H9 (cell line): Measurements from ENCODE around the gene CCSER1. TPM values are rescaled to one million over a fixed set of nuclear protein-coding genes. Genes with fewer than 3 reads are reported as not detected.

Source experiments
- DNase-seq: peaks from one replicate; pipeline ENCODE4 v3.0.0-alpha.2; 2017
- H2AFZ ChIP-seq: one replicate; pipeline ENCODE4 v1.6.1; 2013; ENCODE audit warnings: mild to moderate bottlenecking, low read length, control low read depth, moderate library complexity
- H2AK5ac ChIP-seq: 2 replicates; pipeline ENCODE4 v1.6.1; 2013; ENCODE audit warnings: low read length, control low read depth, mixed read lengths; ENCODE audit not compliant: insufficient read length
- H2BK120ac ChIP-seq: one replicate; pipeline ENCODE4 v1.6.1; 2013; ENCODE audit warnings: low read depth, mild to moderate bottlenecking, low read length, control low read depth, inconsistent platforms; ENCODE audit not compliant: poor library complexity, severe bottlenecking
- H2BK12ac ChIP-seq: 2 replicates; pipeline ENCODE4 v1.6.1; 2013; ENCODE audit warnings: low read length, control low read depth, mixed read lengths, low read depth; ENCODE audit not compliant: insufficient read length
- H2BK15ac ChIP-seq: 2 replicates; pipeline ENCODE4 v1.6.1; 2013; ENCODE audit warnings: low read depth, low read length, control low read depth
- H2BK20ac ChIP-seq: one replicate; pipeline ENCODE4 v1.6.1; 2013; ENCODE audit warnings: low read depth, mild to moderate bottlenecking, low read length, control low read depth, inconsistent platforms; ENCODE audit not compliant: poor library complexity, severe bottlenecking
- H2BK5ac ChIP-seq: 2 replicates; pipeline ENCODE4 v1.6.1; 2013; ENCODE audit warnings: low read length, control low read depth, mixed read lengths; ENCODE audit not compliant: insufficient read length
- H3K14ac ChIP-seq: 2 replicates; pipeline ENCODE4 v1.6.1; 2013; ENCODE audit warnings: low read length, control low read depth; ENCODE audit not compliant: insufficient read depth
- H3K18ac ChIP-seq: 2 replicates; pipeline ENCODE4 v1.6.1; 2013; ENCODE audit warnings: low read depth, mild to moderate bottlenecking, mixed read lengths, low read length, control low read depth; ENCODE audit not compliant: insufficient read length
- H3K23ac ChIP-seq: 2 replicates; pipeline ENCODE4 v1.6.1; 2013; ENCODE audit warnings: low read length, control low read depth, mixed read lengths, low read depth; ENCODE audit not compliant: insufficient read length
- H3K23me2 ChIP-seq: 2 replicates; pipeline ENCODE4 v1.6.1; 2013; ENCODE audit warnings: low read depth, mild to moderate bottlenecking, mixed read lengths, low read length, control low read depth; ENCODE audit not compliant: insufficient read length, poor library complexity, severe bottlenecking
- H3K27ac ChIP-seq: 2 replicates; pipeline ENCODE4 v1.5.1; 2013; ENCODE audit warnings: low read length, control low read depth, mixed read lengths, low read depth; ENCODE audit not compliant: insufficient read length
- H3K27me3 ChIP-seq: 2 replicates; pipeline ENCODE4 v1.6.1; 2013; ENCODE audit warnings: low read length, control low read depth, inconsistent platforms; ENCODE audit not compliant: insufficient read depth
- H3K4ac ChIP-seq: 2 replicates; pipeline ENCODE4 v1.6.1; 2013; ENCODE audit warnings: low read depth, mild to moderate bottlenecking, control low read depth, inconsistent platforms, low read length, moderate library complexity
- H3K4me1 ChIP-seq: 2 replicates; pipeline ENCODE4 v1.6.1; 2013; ENCODE audit warnings: low read length, control low read depth, inconsistent platforms; ENCODE audit not compliant: insufficient read depth
- H3K4me2 ChIP-seq: 2 replicates; pipeline ENCODE4 v1.6.1; 2013; ENCODE audit warnings: low read length, control low read depth, mixed read lengths; ENCODE audit not compliant: insufficient read length, insufficient read depth
- H3K56ac ChIP-seq: 2 replicates; pipeline ENCODE4 v1.6.1; 2013; ENCODE audit warnings: low read depth, mild to moderate bottlenecking, mixed read lengths, low read length, control low read depth; ENCODE audit not compliant: insufficient read length
- H3K79me1 ChIP-seq: 2 replicates; pipeline ENCODE4 v1.6.1; 2013; ENCODE audit warnings: low read depth, mild to moderate bottlenecking, moderate library complexity, low read length, control low read depth, inconsistent platforms; ENCODE audit not compliant: insufficient read depth, poor library complexity, severe bottlenecking
- H3K79me2 ChIP-seq: 2 replicates; pipeline ENCODE4 v1.6.1; 2013; ENCODE audit warnings: low read length, control low read depth, inconsistent platforms; ENCODE audit not compliant: insufficient read depth
- H3K9ac ChIP-seq: 2 replicates; pipeline ENCODE4 v1.6.1; 2013; ENCODE audit warnings: low read length, control low read depth, mixed read lengths; ENCODE audit not compliant: insufficient read length; ENCODE audit errors: extremely low read depth
- H3K9me3 ChIP-seq: one replicate; pipeline ENCODE4 v1.6.1; 2013; ENCODE audit warnings: low read depth, low read length, inconsistent platforms; ENCODE audit not compliant: control insufficient read depth
- H3T11ph ChIP-seq: one replicate; pipeline ENCODE4 v1.6.1; 2013; ENCODE audit warnings: mild to moderate bottlenecking, low read length, control low read depth, inconsistent platforms
- H4K20me1 ChIP-seq: one replicate; pipeline ENCODE4 v1.6.1; 2013; ENCODE audit not compliant: control insufficient read depth, insufficient read length, insufficient read depth
- H4K5ac ChIP-seq: 2 replicates; pipeline ENCODE4 v1.6.1; 2013; ENCODE audit warnings: low read depth, mild to moderate bottlenecking, mixed read lengths, low read length, control low read depth; ENCODE audit not compliant: insufficient read length
- H4K8ac ChIP-seq: replicated peaks from 2 replicates; pipeline ENCODE4 v1.6.1; 2013; ENCODE audit warnings: low read length, control low read depth, mixed read lengths, low read depth; ENCODE audit not compliant: insufficient read length
- H4K91ac ChIP-seq: 2 replicates; pipeline ENCODE4 v1.6.1; 2013; ENCODE audit warnings: low read depth, mild to moderate bottlenecking, moderate library complexity, mixed read lengths, low read length, control low read depth; ENCODE audit not compliant: insufficient read length
- H3K27ac Mint-ChIP-seq, 3 experiments: 2 replicates in 2 of 3; 3 replicates in 1 of 3; pipeline ENCODE4 v1.8.0; 2020 to 2021; ENCODE audit warnings: mixed read lengths in 3 of 3, mild to moderate bottlenecking in 1 of 3, moderate library complexity in 1 of 3
- H3K27me3 Mint-ChIP-seq: 2 replicates; pipeline ENCODE4 v1.8.0; 2021; ENCODE audit warnings: low read depth, mild to moderate bottlenecking, moderate library complexity, mixed read lengths
- H3K36me3 Mint-ChIP-seq, 3 experiments: 2 replicates in 2 of 3; 3 replicates in 1 of 3; pipeline ENCODE4 v1.8.0; 2020 to 2021; ENCODE audit warnings: low read depth in 3 of 3, mixed read lengths in 3 of 3; ENCODE audit not compliant: insufficient read depth in 1 of 3
- H3K4me1 Mint-ChIP-seq, 2 experiments: 2 replicates each; pipeline ENCODE4 v1.8.0; 2020; ENCODE audit warnings: mixed read lengths in 2 of 2
- H3K4me3 Mint-ChIP-seq, 2 experiments: 2 replicates in 1 of 2; 3 replicates in 1 of 2; pipeline ENCODE4 v1.8.0; 2020 to 2021; ENCODE audit warnings: mild to moderate bottlenecking in 2 of 2, mixed read lengths in 2 of 2, moderate library complexity in 1 of 2
- H3K9me3 Mint-ChIP-seq, 2 experiments: 2 replicates in 1 of 2; 3 replicates in 1 of 2; pipeline ENCODE4 v1.8.0; 2020; ENCODE audit warnings: mild to moderate bottlenecking in 2 of 2, mixed read lengths in 2 of 2, moderate library complexity in 1 of 2
- CTCF ChIP-seq: fragments of 200-600 bp; sonication (generic); conservative IDR thresholded peaks from 3 replicates; pipeline ENCODE4 v1.8.0; 2021; ENCODE audit warnings: antibody characterized with exemption, mild to moderate bottlenecking
- total RNA-seq: library from RNA; stranded (reverse); gene quantifications from 2 replicates; pipeline ENCODE4 v1.2.1, GENCODE V29; 2021

The CCSER1 gene
- total RNA-seq, 1 experiment from 2014 or later: 0.37 TPM

- Histone ChIP-seq H3K9ac (no peak overlapping the region), H3K27ac (no peak overlapping the region), H3K18ac (no peak overlapping the region), H4K20me1 (no peaks in the 10 kb centered on the region), H4K5ac (no peak overlapping the region), H2AK5ac (no peak overlapping the region), H3K27me3 (no peaks in the 10 kb centered on the region), H4K8ac (no peak overlapping the region), H3K79me2 (no peaks in the 10 kb centered on the region), H4K91ac (no peak overlapping the region), H2BK15ac (no peak overlapping the region), H3K4ac (no peak overlapping the region), H3K14ac (no peak overlapping the region), H2AFZ (no peak overlapping the region), H3K56ac (no peak overlapping the region), H2BK5ac (no peak overlapping the region), H2BK120ac (no peak overlapping the region), H3K9me3 (no peaks in the 10 kb centered on the region), H3K79me1 (no peaks in the 10 kb centered on the region), H2BK12ac (no peak overlapping the region), H3K23ac (no peak overlapping the region), H2BK20ac (no peak overlapping the region), H3T11ph (no peak overlapping the region), H3K23me2 (no peaks in the 10 kb centered on the region), H3K4me2 (no peak overlapping the region), H3K4me1 (no peaks in the 10 kb centered on the region; the same call in 1 of the 2 replicates)
- no peak for DNase-seq
- Mint-ChIP-seq H3K4me3 (no peak overlapping the region), H3K36me3 (peaks cover 0 to 7% (median 0%) of the 10 kb centered on the region in 3 experiments; a peak in 1 of 7 replicates), H3K9me3 (peaks cover 0 to 6% of the 10 kb centered on the region in 2 experiments; a peak in 2 of 5 replicates), H3K4me1 (peaks cover 18% of the 10 kb centered on the region in 2 experiments), H3K27ac (no peak overlapping the region), H3K27me3 (no peaks in the 10 kb centered on the region)
- TF ChIP-seq CTCF: no peak
These were observed 625.9 kb downstream of the CCSER1 start for GRCh38 chr4:90753068-90753467.
